ENCODE data around the gene SIPA1L3. TPM values are rescaled to one million over a fixed set of nuclear protein-coding genes. Genes with fewer than 3 reads are reported as not detected.

Gene SIPA1L3
- total RNA-seq, 4 donors from 2014 or later = 50.0 to 69.8 (median 53.6) TPM

GRCh38 chr19:38049105-38049649 lies 142.2 kb downstream of the SIPA1L3 start:
- intact Hi-C loops (cut with DNase I; ENCODE audit: low total_unique reads) = no loop called here
- H3K4me3 ChIP-seq (ENCODE audit: low read depth, poor library complexity, severe bottlenecking) = no peak overlapping the region
- no peak for DNase-seq (ENCODE audit: low spot score in 2 of 2)
- TF ChIP-seq POLR2A (IDR thresholded peaks at IDR 0.05) = no peak
- no peak for TF ChIP-seq CTCF (IDR thresholded peaks at IDR 0.05)
- 73 to 78% methylated on average over 10 of the region's 10 CpGs for WGBS, 2 donors

GRCh38 chr19:38055010-38055409 lies 148.0 kb downstream of the SIPA1L3 start:
- H3K4me3 ChIP-seq (ENCODE audit: low read depth, poor library complexity, severe bottlenecking) = no peak overlapping the region
- TF ChIP-seq CTCF (IDR thresholded peaks at IDR 0.05) (no peak), POLR2A (IDR thresholded peaks at IDR 0.05) (no peak)
- no peak for DNase-seq (ENCODE audit: low spot score in 2 of 2)
- WGBS, 2 donors = 70 to 71% methylated on average over 9 of the region's 9 CpGs
- intact Hi-C loops (cut with DNase I; ENCODE audit: low total_unique reads) = no loop called here

GRCh38 chr19:38055655-38056521 lies 148.9 kb downstream of the SIPA1L3 start:
- no peak for DNase-seq (ENCODE audit: low spot score in 2 of 2)
- WGBS, 2 donors = 76 to 84% methylated on average over 18 of the region's 18 CpGs
- intact Hi-C loops (cut with DNase I; ENCODE audit: low total_unique reads) = no loop called here

GRCh38 chr19:38056646-38057045 lies 149.6 kb downstream of the SIPA1L3 start:
- no peak for TF ChIP-seq POLR2A (IDR thresholded peaks at IDR 0.05)
- TF ChIP-seq CTCF (IDR thresholded peaks at IDR 0.05) = no peak
- WGBS, 2 donors = 93 to 94% methylated on average over 10 of the region's 10 CpGs
- no peak overlapping the region for H3K4me3 ChIP-seq (ENCODE audit: low read depth, poor library complexity, severe bottlenecking)
- no peak for DNase-seq (ENCODE audit: low spot score in 2 of 2)
- intact Hi-C loops (cut with DNase I; ENCODE audit: low total_unique reads) = no loop called here

More at GRCh38 chr19:38055655-38056521, 148.9 kb downstream of the SIPA1L3 start:
- TF ChIP-seq POLR2A (IDR thresholded peaks at IDR 0.05) (no peak), CTCF (IDR thresholded peaks at IDR 0.05) (no peak)
- no peak overlapping the region for H3K4me3 ChIP-seq (ENCODE audit: low read depth, poor library complexity, severe bottlenecking)

- WGBS, 2 donors = 66 to 71% methylated on average over 6 to 9 of the region's 10 CpGs
- TF ChIP-seq POLR2A (IDR thresholded peaks at IDR 0.05) = no peak
- no peak for TF ChIP-seq CTCF (IDR thresholded peaks at IDR 0.05)
- no peak for DNase-seq (ENCODE audit: low spot score in 2 of 2)
- intact Hi-C loops (cut with DNase I; ENCODE audit: low total_unique reads) = no loop called here
- no peak overlapping the region for H3K4me3 ChIP-seq (ENCODE audit: low read depth, poor library complexity, severe bottlenecking)
Observed at GRCh38 chr19:38057959-38058690, 151.1 kb downstream of the SIPA1L3 start.

All from lower leg skin (tissue), 4 donors.